ENCODE results near the gene DCANP1.

DCANP1 gene

GRCh38 chr5:135417083-135417482 lies 30.1 kb downstream of the DCANP1 start:
- no peak overlapping the region for H3K18ac ChIP-seq (ENCODE audit: low read length)
- no peak overlapping the region for H4K91ac ChIP-seq (ENCODE audit: low read depth, low read length, poor library complexity)
- H3K27ac ChIP-seq (replicated peaks; ENCODE audit: low read length): no peak overlapping the region
- H3K36me3 ChIP-seq (replicated peaks in 1 of 2; ENCODE audit: control insufficient read depth in 2 of 2, insufficient read depth in 2 of 2, low read length in 2 of 2): no peaks in the 10 kb centered on the region
- H3K4ac ChIP-seq (ENCODE audit: low read length): no peak overlapping the region
- H3K79me1 ChIP-seq (ENCODE audit: low read depth, low read length): no peaks in the 10 kb centered on the region
- H2BK12ac ChIP-seq (ENCODE audit: low read length): no peak overlapping the region
- H3K14ac ChIP-seq (ENCODE audit: low read length): no peak overlapping the region
- no peak overlapping the region for H2BK5ac ChIP-seq (ENCODE audit: low read length)
- H2AK5ac ChIP-seq (ENCODE audit: low read depth, low read length): no peak overlapping the region
- peaks cover 0 to 11% (median 0%) of the 10 kb centered on the region in 3 experiments for H3K27me3 ChIP-seq (ENCODE audit: control insufficient read depth in 3 of 3, insufficient read depth in 3 of 3, low read depth in 1 of 3, low read length in 3 of 3)
- H2AFZ ChIP-seq (ENCODE audit: low read length): no peak overlapping the region
- H4K8ac ChIP-seq (ENCODE audit: low read depth, low read length): no peak overlapping the region
- H2BK120ac ChIP-seq (ENCODE audit: low read depth, low read length): no peak overlapping the region
- H3K23ac ChIP-seq (ENCODE audit: low read depth, low read length, poor library complexity): no peak overlapping the region
- no peaks in the 10 kb centered on the region for H3K9me3 ChIP-seq (replicated peaks in 1 of 2; ENCODE audit: control insufficient read depth in 2 of 2, insufficient read depth in 1 of 2, low read depth in 1 of 2, low read length in 2 of 2)
- no peak overlapping the region for H3K4me3 ChIP-seq (ENCODE audit: low read length in 2 of 2)
- no peak overlapping the region for H3K4me2 ChIP-seq (ENCODE audit: insufficient read depth, low read length, poor library complexity, severe bottlenecking)
- no peak overlapping the region for H3K9ac ChIP-seq (ENCODE audit: low read depth, low read length, poor library complexity)
- DNase-seq (ENCODE audit: low spot score): no peak
- no peaks in the 10 kb centered on the region for H3K4me1 ChIP-seq (ENCODE audit: control insufficient read depth in 2 of 2, insufficient read depth in 1 of 2, low read depth in 1 of 2, low read length in 2 of 2)
- no peak overlapping the region for H2BK15ac ChIP-seq (ENCODE audit: low read length)

- Histone ChIP-seq H3K9me3 (replicated peaks in 1 of 2; ENCODE audit: control insufficient read depth in 2 of 2, insufficient read depth in 1 of 2, low read depth in 1 of 2, low read length in 2 of 2) (peaks cover 0 to 2% of the 10 kb centered on the region in 2 donors), H4K91ac (ENCODE audit: low read depth, low read length, poor library complexity) (no peak overlapping the region), H3K4me1 (ENCODE audit: control insufficient read depth in 2 of 2, insufficient read depth in 1 of 2, low read depth in 1 of 2, low read length in 2 of 2) (peaks cover 4 to 8% of the 10 kb centered on the region in 2 donors), H3K4ac (ENCODE audit: low read length) (no peak overlapping the region), H2BK120ac (ENCODE audit: low read depth, low read length) (no peak overlapping the region), H3K4me3 (ENCODE audit: low read length in 2 of 2) (no peak overlapping the region), H3K14ac (ENCODE audit: low read length) (no peak overlapping the region), H3K27ac (replicated peaks; ENCODE audit: low read length) (no peak overlapping the region), H3K23ac (ENCODE audit: low read depth, low read length, poor library complexity) (no peak overlapping the region), H4K8ac (ENCODE audit: low read depth, low read length) (no peak overlapping the region), H2AK5ac (ENCODE audit: low read depth, low read length) (no peak overlapping the region), H2BK15ac (ENCODE audit: low read length) (no peak overlapping the region), H3K4me2 (ENCODE audit: insufficient read depth, low read length, poor library complexity, severe bottlenecking) (no peak overlapping the region), H2BK5ac (ENCODE audit: low read length) (no peak overlapping the region), H3K79me1 (ENCODE audit: low read depth, low read length) (no peaks in the 10 kb centered on the region), H2AFZ (ENCODE audit: low read length) (no peak overlapping the region), H3K27me3 (ENCODE audit: control insufficient read depth in 3 of 3, insufficient read depth in 3 of 3, low read depth in 1 of 3, low read length in 3 of 3) (peaks cover 0 to 10% (median 5%) of the 10 kb centered on the region in 3 experiments), H2BK12ac (ENCODE audit: low read length) (no peak overlapping the region), H3K18ac (ENCODE audit: low read length) (no peak overlapping the region), H3K36me3 (replicated peaks in 1 of 2; ENCODE audit: control insufficient read depth in 2 of 2, insufficient read depth in 2 of 2, low read length in 2 of 2) (no peaks in the 10 kb centered on the region), H3K9ac (ENCODE audit: low read depth, low read length, poor library complexity) (no peak overlapping the region)
- no peak for DNase-seq (ENCODE audit: low spot score)
- no CpG with 5 or more reads among the region's 2 CpGs for WGBS, 2 donors (ENCODE audit: extremely low coverage in 2 of 2, insufficient read length in 2 of 2, insufficient replicate concordance in 1 of 2)
Observed at GRCh38 chr5:135405082-135405481, 42.1 kb downstream of the DCANP1 start.

GRCh38 chr5:135402031-135402430 lies 45.1 kb downstream of the DCANP1 start:
- no peak overlapping the region for H2BK12ac ChIP-seq (ENCODE audit: low read length)
- no peak overlapping the region for H2BK5ac ChIP-seq (ENCODE audit: low read length)
- H2BK120ac ChIP-seq (ENCODE audit: low read depth, low read length): no peak overlapping the region
- H3K79me1 ChIP-seq (ENCODE audit: low read depth, low read length): no peaks in the 10 kb centered on the region
- no peak overlapping the region for H2BK15ac ChIP-seq (ENCODE audit: low read length)
- no peak overlapping the region for H3K18ac ChIP-seq (ENCODE audit: low read length)
- H3K4me3 ChIP-seq (ENCODE audit: low read length in 2 of 2): no peak overlapping the region
- DNase-seq (ENCODE audit: low spot score): no peak
- H3K4ac ChIP-seq (ENCODE audit: low read length): no peak overlapping the region
- peaks cover 5 to 18% of the 10 kb centered on the region in 2 donors for H3K4me1 ChIP-seq (ENCODE audit: control insufficient read depth in 2 of 2, insufficient read depth in 1 of 2, low read depth in 1 of 2, low read length in 2 of 2)
- H3K23ac ChIP-seq (ENCODE audit: low read depth, low read length, poor library complexity): no peak overlapping the region
- H3K27me3 ChIP-seq (ENCODE audit: control insufficient read depth in 3 of 3, insufficient read depth in 3 of 3, low read depth in 1 of 3, low read length in 3 of 3): peaks cover 0 to 17% (median 5%) of the 10 kb centered on the region in 3 experiments
- peaks cover 0 to 6% of the 10 kb centered on the region in 2 donors for H3K36me3 ChIP-seq (replicated peaks in 1 of 2; ENCODE audit: control insufficient read depth in 2 of 2, insufficient read depth in 2 of 2, low read length in 2 of 2)
- H3K14ac ChIP-seq (ENCODE audit: low read length): no peak overlapping the region
- no peak overlapping the region for H4K91ac ChIP-seq (ENCODE audit: low read depth, low read length, poor library complexity)
- no peak overlapping the region for H4K8ac ChIP-seq (ENCODE audit: low read depth, low read length)
- no CpG with 5 or more reads among the region's 2 CpGs for WGBS, 2 donors (ENCODE audit: extremely low coverage in 2 of 2, insufficient read length in 2 of 2, insufficient replicate concordance in 1 of 2)
- no peak overlapping the region for H3K4me2 ChIP-seq (ENCODE audit: insufficient read depth, low read length, poor library complexity, severe bottlenecking)
- H2AFZ ChIP-seq (ENCODE audit: low read length): no peak overlapping the region
- H2AK5ac ChIP-seq (ENCODE audit: low read depth, low read length): no peak overlapping the region
- no peak overlapping the region for H3K27ac ChIP-seq (replicated peaks; ENCODE audit: low read length)
- H3K9ac ChIP-seq (ENCODE audit: low read depth, low read length, poor library complexity): no peak overlapping the region
- no peaks in the 10 kb centered on the region for H3K9me3 ChIP-seq (replicated peaks in 1 of 2; ENCODE audit: control insufficient read depth in 2 of 2, insufficient read depth in 1 of 2, low read depth in 1 of 2, low read length in 2 of 2)

GRCh38 chr5:135400866-135401265 lies 46.3 kb downstream of the DCANP1 start:
- WGBS, 2 donors (ENCODE audit: extremely low coverage in 2 of 2, insufficient read length in 2 of 2, insufficient replicate concordance in 1 of 2): no CpG with 5 or more reads among the region's 5 CpGs
- peak; percentile 17 for DNase-seq (ENCODE audit: low spot score)
- H4K91ac ChIP-seq (ENCODE audit: low read depth, low read length, poor library complexity): no peak overlapping the region

More at GRCh38 chr5:135400866-135401265, 46.3 kb downstream of the DCANP1 start:
- H3K9me3 ChIP-seq (replicated peaks in 1 of 2; ENCODE audit: control insufficient read depth in 2 of 2, insufficient read depth in 1 of 2, low read depth in 1 of 2, low read length in 2 of 2): no peaks in the 10 kb centered on the region
- H2BK15ac ChIP-seq (ENCODE audit: low read length): no peak overlapping the region
- no peak overlapping the region for H2BK120ac ChIP-seq (ENCODE audit: low read depth, low read length)
- no peak overlapping the region for H3K18ac ChIP-seq (ENCODE audit: low read length)
- no peak overlapping the region for H3K23ac ChIP-seq (ENCODE audit: low read depth, low read length, poor library complexity)
- H2BK12ac ChIP-seq (ENCODE audit: low read length): no peak overlapping the region
- no peaks in the 10 kb centered on the region for H3K79me1 ChIP-seq (ENCODE audit: low read depth, low read length)
- H2AK5ac ChIP-seq (ENCODE audit: low read depth, low read length): no peak overlapping the region
- H3K4me1 ChIP-seq (ENCODE audit: control insufficient read depth in 2 of 2, insufficient read depth in 1 of 2, low read depth in 1 of 2, low read length in 2 of 2): peaks cover 5 to 20% of the 10 kb centered on the region in 2 donors
- no peak overlapping the region for H2BK5ac ChIP-seq (ENCODE audit: low read length)
- peaks cover 0 to 18% of the 10 kb centered on the region in 2 donors for H3K36me3 ChIP-seq (replicated peaks in 1 of 2; ENCODE audit: control insufficient read depth in 2 of 2, insufficient read depth in 2 of 2, low read length in 2 of 2)
- no peak overlapping the region for H3K4me3 ChIP-seq (ENCODE audit: low read length in 2 of 2)
- H3K4ac ChIP-seq (ENCODE audit: low read length): no peak overlapping the region
- H3K4me2 ChIP-seq (ENCODE audit: insufficient read depth, low read length, poor library complexity, severe bottlenecking): no peak overlapping the region
- no peak overlapping the region for H3K27ac ChIP-seq (replicated peaks; ENCODE audit: low read length)
- H4K8ac ChIP-seq (ENCODE audit: low read depth, low read length): no peak overlapping the region
- H3K27me3 ChIP-seq (ENCODE audit: control insufficient read depth in 3 of 3, insufficient read depth in 3 of 3, low read depth in 1 of 3, low read length in 3 of 3): peaks cover 0 to 17% (median 5%) of the 10 kb centered on the region in 3 experiments
- H3K9ac ChIP-seq (ENCODE audit: low read depth, low read length, poor library complexity): no peak overlapping the region
- no peak overlapping the region for H3K14ac ChIP-seq (ENCODE audit: low read length)
- peak overlapping the region; percentile 97 for H2AFZ ChIP-seq (ENCODE audit: low read length)
